Epithelial cell of esophagus (primary cell): Measurements from ENCODE around the gene MATN1.

ENCODE experiments used
- DNase-seq: peaks from one replicate; pipeline ENCODE4 v3.0.0; 2010; ENCODE audit warnings: low read depth
- H3K4me3 ChIP-seq: 2 replicates; pipeline ENCODE4 v1.5.1; 2011; ENCODE audit warnings: mild to moderate bottlenecking, low read length, control low read depth
- TF ChIP-seq, protein P1 (sequence below): IDR thresholded peaks from 2 replicates; pipeline ENCODE4 v1.5.1; 2011; ENCODE audit warnings: low read depth, mild to moderate bottlenecking, low read length, control low read depth, inconsistent platforms; ENCODE audit not compliant: insufficient read depth; ENCODE audit errors: missing control alignments

Gene MATN1

DNA sequence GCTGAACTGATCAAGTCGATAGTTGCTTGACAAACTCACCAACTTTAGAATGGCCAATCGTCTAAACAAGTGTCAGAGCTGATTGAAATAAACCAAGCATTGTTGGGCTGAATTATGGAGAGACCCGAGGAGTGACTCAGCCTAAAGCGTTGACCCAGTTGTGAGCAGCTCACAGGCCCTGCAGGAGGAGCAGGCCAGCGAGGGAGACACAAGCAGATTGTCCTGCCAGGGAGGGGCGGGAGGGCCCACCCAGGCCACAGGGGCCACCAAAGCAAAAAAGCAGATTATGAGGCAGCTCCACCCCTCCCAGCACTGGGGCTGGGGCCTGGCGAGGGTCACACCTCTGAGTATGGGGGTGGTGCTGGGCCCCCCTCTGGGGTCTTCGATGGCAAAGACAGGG is 10.1 kb upstream of the MATN1 start:
- DNase-seq, result no peak
- H3K4me3 ChIP-seq, result no peak overlapping the region
- TF ChIP-seq, protein P1, sequence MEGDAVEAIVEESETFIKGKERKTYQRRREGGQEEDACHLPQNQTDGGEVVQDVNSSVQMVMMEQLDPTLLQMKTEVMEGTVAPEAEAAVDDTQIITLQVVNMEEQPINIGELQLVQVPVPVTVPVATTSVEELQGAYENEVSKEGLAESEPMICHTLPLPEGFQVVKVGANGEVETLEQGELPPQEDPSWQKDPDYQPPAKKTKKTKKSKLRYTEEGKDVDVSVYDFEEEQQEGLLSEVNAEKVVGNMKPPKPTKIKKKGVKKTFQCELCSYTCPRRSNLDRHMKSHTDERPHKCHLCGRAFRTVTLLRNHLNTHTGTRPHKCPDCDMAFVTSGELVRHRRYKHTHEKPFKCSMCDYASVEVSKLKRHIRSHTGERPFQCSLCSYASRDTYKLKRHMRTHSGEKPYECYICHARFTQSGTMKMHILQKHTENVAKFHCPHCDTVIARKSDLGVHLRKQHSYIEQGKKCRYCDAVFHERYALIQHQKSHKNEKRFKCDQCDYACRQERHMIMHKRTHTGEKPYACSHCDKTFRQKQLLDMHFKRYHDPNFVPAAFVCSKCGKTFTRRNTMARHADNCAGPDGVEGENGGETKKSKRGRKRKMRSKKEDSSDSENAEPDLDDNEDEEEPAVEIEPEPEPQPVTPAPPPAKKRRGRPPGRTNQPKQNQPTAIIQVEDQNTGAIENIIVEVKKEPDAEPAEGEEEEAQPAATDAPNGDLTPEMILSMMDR, result no peak

DNA sequence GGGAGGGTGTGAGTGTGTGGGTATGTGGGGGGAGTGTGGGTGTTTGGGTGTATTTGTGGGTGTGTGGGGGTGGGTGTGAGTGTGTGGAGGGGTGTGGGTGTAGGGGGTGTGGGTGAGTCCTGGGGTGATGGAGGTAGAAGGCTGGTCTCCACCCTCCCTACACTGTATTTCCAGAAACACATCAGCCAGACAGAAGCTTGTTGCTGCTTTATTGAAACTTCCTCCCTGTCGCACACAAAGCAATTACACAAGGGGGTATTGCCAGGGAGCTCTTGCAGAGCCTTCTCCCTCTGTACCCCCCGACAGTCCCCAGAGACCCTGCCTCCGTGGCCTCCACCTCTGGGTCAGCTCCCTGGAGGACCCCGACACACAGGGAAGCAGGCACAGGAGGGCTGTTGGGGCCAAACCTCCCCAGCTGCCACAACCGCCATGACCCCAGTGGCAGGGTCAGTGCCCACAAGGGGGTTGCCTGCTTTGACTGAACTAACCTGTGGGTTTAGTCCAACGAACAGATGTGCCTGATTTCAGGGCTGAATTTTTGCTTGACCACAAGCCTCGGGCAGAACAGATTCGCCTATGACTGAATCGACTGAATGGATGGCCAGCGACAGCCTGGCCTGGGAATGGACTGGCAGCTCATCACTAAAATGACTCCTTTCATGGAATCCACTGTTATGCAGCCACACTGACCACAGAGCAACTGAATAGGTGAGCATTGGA is 9.1 kb upstream of the MATN1 start:
- TF ChIP-seq, protein P1, result no peak
- DNase-seq, result no peak
- no peak overlapping the region for H3K4me3 ChIP-seq

DNA sequence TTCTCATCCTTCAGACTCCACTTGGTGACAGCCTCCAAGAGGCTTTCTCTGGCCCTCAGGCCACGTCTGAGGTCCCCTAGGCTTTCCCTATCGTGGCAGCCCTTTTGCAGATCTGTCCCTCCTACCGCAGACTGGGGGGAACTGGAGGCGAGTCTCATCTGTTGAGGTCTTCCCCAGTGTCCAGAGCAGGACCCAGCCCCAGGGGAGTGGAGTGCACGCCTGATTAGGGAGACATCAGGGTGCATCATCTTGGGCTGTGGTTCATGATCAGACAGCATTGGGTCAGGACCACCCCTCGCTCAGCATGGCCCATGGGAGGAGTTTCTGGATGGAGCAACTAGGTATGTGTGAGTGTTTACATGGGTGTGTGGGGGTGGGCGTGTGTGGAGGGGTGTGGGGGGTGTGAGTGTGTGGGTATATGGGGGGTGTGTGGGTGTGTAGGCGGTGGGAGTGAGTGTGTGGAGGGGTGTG is 8.5 kb upstream of the MATN1 start:
- TF ChIP-seq, protein P1, result no peak
- no peak for DNase-seq

DNA sequence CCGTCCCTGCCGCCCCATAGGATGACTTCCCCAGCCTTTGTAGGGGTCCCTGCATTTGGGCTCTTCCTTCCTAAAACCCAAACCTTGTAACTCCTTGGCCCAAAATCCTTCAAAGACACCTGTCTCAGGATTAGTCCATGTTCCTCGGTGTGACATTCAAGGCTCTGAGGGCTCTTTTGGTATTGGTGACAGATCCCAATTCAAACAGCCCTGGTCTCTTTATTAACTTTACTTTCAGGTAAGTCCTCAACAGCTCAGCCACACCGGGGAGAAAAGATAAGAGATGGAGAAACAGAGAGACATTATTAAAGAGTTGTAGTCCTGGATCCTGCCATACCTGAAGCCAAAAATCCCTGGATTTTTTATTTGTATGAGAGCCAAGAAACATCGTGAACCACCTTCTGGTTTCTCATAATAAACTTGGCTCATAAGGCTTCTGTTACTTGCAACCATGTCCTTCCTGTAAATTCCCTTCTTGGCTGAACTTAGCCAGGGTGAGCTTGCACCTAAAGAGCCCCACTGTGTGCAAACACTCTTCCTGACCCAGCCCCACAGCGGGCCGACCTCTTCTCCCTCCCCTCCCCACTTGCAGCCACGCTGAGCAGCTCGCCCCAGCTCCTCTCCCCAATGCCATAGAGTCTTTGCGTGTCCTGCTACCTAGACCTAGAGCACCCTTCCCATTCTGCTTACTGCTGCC is 7.9 kb upstream of the MATN1 start:
- TF ChIP-seq, protein P1, result no peak
- DNase-seq, result no peak
- H3K4me3 ChIP-seq, result no peak overlapping the region

More for the DNA sequence above, 8.5 kb upstream of the MATN1 start:
- no peak overlapping the region for H3K4me3 ChIP-seq

DNA sequence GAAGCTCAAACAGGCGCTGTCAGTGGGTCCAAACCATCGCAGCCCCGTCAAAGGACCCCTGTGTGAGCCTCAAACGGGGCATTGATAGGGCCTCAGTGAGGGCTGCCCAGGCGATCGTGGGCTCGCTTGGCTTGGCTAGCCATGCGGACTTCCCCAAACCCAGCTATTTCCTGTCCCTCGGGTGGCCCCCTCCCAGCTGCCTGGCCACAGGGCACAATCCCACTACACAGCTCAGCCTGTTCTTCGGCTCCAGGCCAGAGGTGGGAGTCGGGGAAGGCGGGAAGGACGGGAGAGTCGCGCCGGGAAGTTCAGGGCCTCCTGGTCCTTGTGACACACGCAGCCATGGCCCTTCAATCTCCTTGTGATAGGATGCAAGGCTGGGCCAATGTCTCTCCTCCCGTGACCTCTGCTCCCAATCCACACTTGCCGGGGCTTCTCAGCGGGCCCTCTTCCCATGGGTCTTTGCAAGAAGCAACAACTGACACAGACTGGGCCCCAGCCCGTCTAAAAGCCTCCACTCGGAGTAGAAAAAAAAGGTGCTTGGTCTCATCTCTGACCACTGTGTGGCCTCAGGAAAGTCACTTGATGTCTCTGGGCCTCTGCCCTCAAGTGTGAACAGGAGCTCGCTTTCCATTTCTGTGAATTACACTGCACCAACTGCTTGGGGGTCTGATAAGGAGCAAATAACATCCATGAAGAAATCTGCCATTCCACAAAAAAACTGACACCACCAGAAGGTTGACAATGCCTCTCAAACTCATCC is 7.1 kb upstream of the MATN1 start:
- no peak for DNase-seq
- TF ChIP-seq, protein P1, result no peak
- no peak overlapping the region for H3K4me3 ChIP-seq

DNA sequence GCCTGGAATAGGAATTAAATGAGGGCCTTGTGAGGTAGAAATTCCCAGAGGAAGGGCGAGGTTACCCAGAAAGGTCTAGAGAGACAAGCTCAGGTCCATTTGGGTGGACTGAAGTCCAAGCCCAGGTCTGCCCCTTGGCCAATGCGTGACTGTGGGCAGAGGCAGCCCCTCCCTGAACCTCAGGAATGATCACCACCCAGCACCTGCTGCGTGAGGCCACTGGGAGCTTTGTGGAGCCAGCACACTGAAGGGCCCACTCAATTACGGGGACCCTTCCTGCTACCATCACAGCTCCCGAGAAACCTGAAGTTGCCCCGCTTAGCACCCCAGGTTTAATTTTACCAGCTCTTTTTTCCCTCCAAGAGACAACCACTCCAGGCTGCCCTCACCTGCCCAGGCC is 6.5 kb upstream of the MATN1 start:
- DNase-seq, result no peak
- TF ChIP-seq, protein P1, result no peak

More for the DNA sequence above, 6.5 kb upstream of the MATN1 start:
- H3K4me3 ChIP-seq, result no peak overlapping the region
